SJCRH30 (cell line): ENCODE data around the gene SIRT1. TPM values are rescaled to one million over a fixed set of nuclear protein-coding genes. Genes with fewer than 3 reads are reported as not detected.
"Not testable (repeated sequence)": the region's sequence is repeated elsewhere in the genome, so short reads cannot be mapped to it uniquely, and the experiment has no call there.

Source experiments
- DNase-seq, 2 experiments: peaks; one replicate each; pipeline ENCODE4 v3.0.0-alpha.2; 2015 to 2020
- H3K27ac ChIP-seq: fragments of 250-450 bp; sonication (Bioruptor Pico); 2 replicates; pipeline ENCODE4 v1.5.1; 2020; ENCODE audit warnings: mild to moderate bottlenecking, moderate library complexity
- H3K27me3 ChIP-seq: fragments of 250-450 bp; sonication (Bioruptor Pico); 2 replicates; pipeline ENCODE4 v1.5.1; 2020; ENCODE audit warnings: mild to moderate bottlenecking, moderate library complexity
- H3K36me3 ChIP-seq: fragments of 250-450 bp; sonication (Bioruptor Pico); 2 replicates; pipeline ENCODE4 v1.5.1; 2020; ENCODE audit warnings: mild to moderate bottlenecking, moderate library complexity
- H3K4me1 ChIP-seq: fragments of 250-450 bp; sonication (Bioruptor Pico); 2 replicates; pipeline ENCODE4 v1.5.1; 2020; ENCODE audit warnings: mild to moderate bottlenecking, moderate library complexity
- H3K4me3 ChIP-seq: fragments of 250-450 bp; sonication (Bioruptor Pico); 2 replicates; pipeline ENCODE4 v1.5.1; 2020; ENCODE audit warnings: mild to moderate bottlenecking, moderate library complexity
- H3K9me3 ChIP-seq: fragments of 250-450 bp; sonication (Bioruptor Pico); replicated peaks from 2 replicates; pipeline ENCODE4 v1.5.1; 2020; ENCODE audit warnings: mild to moderate bottlenecking, moderate library complexity
- total RNA-seq: library from RNA; depleted of rRNA; stranded (reverse); fragments of >200 nt; shearing (Covaris generic); gene quantifications from 2 replicates; pipeline ENCODE4 v1.2.3, GENCODE V29; 2014

Gene SIRT1
- total RNA-seq, 1 experiment from 2014 or later, result 18.2 TPM

DNA sequence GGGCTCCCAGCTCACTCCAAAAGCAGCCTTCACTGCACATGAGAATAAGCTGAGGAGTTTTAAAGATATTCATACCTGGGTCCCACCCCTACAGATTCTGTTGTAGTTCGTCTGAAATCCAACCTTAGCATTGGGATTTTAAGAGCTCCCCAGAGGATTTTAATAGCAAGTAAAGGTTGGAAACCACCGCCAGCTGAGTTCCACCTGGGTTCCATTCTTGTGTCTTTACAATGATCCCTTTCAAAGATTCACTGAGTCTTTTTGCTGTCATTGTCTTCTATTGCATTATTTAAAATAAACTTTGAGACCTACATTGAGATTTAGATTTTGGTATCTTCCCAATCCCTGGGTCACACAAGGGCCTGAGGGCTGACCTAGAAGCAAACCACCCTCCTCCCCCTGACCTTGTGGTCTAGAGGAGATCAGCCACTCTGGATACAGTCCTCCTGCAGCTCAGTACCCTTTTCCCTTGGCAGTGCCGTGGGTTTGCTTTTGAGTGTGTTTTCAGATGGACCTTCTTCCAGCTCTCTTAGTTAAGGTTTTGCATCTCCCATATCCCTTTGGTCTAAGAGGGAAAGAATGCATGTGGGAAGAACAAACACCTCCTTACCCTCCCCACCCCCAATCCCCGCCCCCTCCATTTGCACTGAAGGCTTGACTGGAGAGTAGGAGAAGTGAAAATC, 22.6 kb upstream of the SIRT1 start:
- Histone ChIP-seq H3K9me3 (no peaks in the 10 kb centered on the region), H3K27ac (no peak overlapping the region), H3K4me1 (no peaks in the 10 kb centered on the region), H3K27me3 (no peaks in the 10 kb centered on the region), H3K36me3 (no peaks in the 10 kb centered on the region), H3K4me3 (no peak overlapping the region)
- no peak for DNase-seq

DNA sequence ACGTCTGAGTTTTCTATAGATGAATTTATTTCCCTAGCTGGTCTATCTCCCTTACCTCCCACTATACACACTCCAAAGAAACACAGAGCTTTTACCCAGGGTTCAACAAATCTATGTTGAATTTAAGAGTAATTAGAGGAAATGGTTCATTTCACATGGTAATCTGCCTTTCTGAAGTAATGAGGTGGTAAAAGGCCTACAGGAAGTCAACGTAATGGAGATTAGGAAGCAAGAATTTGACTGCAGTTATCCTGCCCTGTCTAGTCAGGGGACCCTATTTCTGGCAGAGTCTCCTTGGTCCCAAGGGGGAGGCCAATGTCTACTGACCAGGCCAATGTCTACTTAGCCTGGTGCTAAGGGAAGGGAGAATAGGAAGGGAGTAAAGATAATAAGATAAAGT, 21.4 kb upstream of the SIRT1 start:
- Histone ChIP-seq H3K27ac (no peak overlapping the region), H3K4me1 (no peaks in the 10 kb centered on the region), H3K9me3 (no peaks in the 10 kb centered on the region), H3K4me3 (no peak overlapping the region), H3K27me3 (no peaks in the 10 kb centered on the region), H3K36me3 (no peaks in the 10 kb centered on the region)
- DNase-seq, result no peak

GRCh38 chr10:67864607-67865371, 19.7 kb upstream of the SIRT1 start:
- H3K27me3 ChIP-seq, result no peaks in the 10 kb centered on the region
- H3K27ac ChIP-seq, result no peak overlapping the region
- DNase-seq, result no peak
- no peaks in the 10 kb centered on the region for H3K9me3 ChIP-seq
- no peaks in the 10 kb centered on the region for H3K4me1 ChIP-seq
- no peaks in the 10 kb centered on the region for H3K36me3 ChIP-seq
- H3K4me3 ChIP-seq, result no peak overlapping the region

DNA sequence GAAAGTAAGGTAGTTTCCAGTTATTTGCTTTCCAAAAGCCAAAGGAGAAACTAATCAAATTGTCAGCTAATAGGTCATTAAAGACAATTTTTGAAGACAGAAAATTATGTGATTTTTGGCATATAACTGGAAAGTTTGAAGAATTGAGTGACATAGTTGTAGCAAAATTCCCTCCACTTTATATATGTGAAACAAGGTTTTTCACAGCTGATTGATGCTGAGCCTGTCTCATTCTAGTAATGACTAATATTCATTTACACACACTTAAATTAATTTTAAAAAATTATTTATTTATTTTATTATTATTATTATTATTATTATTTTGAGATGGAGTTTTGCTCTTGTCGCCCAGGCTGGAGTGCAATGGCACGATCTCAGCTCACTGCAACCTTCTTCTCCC, 16.3 kb upstream of the SIRT1 start:
- no peak overlapping the region for H3K4me3 ChIP-seq
- no peaks in the 10 kb centered on the region for H3K27me3 ChIP-seq
- H3K27ac ChIP-seq, result no peak overlapping the region
- no peaks in the 10 kb centered on the region for H3K9me3 ChIP-seq
- no peaks in the 10 kb centered on the region for H3K4me1 ChIP-seq
- no peak for DNase-seq
- no peaks in the 10 kb centered on the region for H3K36me3 ChIP-seq

GRCh38 chr10:67869996-67870395, 14.5 kb upstream of the SIRT1 start:
- Histone ChIP-seq H3K36me3 (no peaks in the 10 kb centered on the region), H3K27ac (no peak overlapping the region), H3K4me3 (no peak overlapping the region), H3K4me1 (no peaks in the 10 kb centered on the region), H3K9me3 (no peaks in the 10 kb centered on the region), H3K27me3 (no peaks in the 10 kb centered on the region)
- no peak for DNase-seq

DNA sequence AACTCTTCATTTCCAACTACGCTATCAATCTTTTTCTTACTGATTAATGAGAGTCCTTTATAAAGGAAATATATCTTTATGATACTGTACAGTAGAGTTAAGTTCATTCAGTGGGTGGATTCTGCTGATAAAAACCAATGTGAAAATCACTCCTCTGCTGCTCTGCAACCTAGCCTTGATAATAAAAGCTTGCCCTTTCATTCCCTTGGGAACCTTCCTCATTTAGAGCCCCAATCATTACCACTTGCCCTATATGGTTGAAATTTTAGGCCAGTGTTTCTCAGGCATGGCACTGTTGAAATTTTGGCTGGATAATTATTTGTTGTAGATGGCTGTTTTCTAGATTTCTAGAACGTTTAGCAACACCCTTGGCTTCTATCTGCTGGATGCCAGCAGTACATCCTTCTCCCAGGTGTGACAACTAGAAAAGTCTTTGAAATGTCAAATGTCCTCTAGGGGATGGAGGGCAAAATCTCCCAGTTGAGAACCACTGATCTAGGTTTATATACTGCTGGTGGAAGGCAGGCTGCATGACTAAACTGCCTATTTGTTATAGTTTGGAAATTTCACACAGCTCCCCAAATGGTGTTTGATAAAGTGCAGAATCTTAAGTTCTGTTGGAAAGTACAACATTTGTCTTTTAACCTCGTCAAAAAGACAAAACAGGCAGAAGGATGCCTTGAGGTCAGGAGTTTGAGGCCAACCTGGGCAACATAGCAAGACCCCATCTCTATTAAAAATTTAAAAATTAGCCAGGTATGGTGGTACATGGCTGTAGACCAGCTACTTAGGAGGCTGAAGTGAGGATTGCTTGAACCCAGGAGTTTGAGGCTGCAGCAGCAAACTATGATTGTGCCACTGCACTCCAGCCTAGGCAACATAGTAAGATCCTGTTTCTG, 8.9 kb upstream of the SIRT1 start:
- Histone ChIP-seq H3K9me3 (no peaks in the 10 kb centered on the region), H3K36me3 (no peaks in the 10 kb centered on the region), H3K27ac (no peak overlapping the region), H3K27me3 (no peaks in the 10 kb centered on the region), H3K4me3 (no peak overlapping the region), H3K4me1 (no peaks in the 10 kb centered on the region)
- no peak for DNase-seq

GRCh38 chr10:67877421-67877820, 7.0 kb upstream of the SIRT1 start:
- not testable (repeated sequence) for H3K27me3 ChIP-seq, H3K4me1 ChIP-seq, H3K4me3 ChIP-seq, DNase-seq, H3K27ac ChIP-seq, H3K36me3 ChIP-seq, H3K9me3 ChIP-seq

DNA sequence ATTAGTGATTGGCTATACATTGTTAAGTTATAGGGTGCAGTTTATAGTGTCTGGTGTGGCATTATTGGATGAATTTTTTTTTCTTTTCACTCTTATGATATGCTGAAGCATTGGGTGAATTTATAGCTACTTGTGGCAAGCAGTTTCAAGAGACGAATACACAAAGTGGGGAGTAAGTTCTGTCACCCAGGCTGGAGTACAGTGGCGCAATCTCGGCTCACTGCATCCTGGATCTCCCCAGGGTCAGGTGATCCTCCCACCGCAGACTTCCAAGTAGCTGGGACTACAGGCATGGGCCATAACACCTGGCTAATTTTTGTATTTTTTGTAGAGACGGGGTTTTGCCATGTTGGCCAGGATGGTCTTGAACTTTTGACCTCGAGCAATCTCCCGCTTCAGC, 6.3 kb upstream of the SIRT1 start:
- Histone ChIP-seq H3K4me1 (no peaks in the 10 kb centered on the region), H3K27ac (no peak overlapping the region), H3K4me3 (no peak overlapping the region), H3K36me3 (no peaks in the 10 kb centered on the region), H3K9me3 (no peaks in the 10 kb centered on the region), H3K27me3 (no peaks in the 10 kb centered on the region)
- no peak for DNase-seq

GRCh38 chr10:67883710-67884312, 645 bp upstream of the SIRT1 start:
- Histone ChIP-seq H3K27me3 (no peaks in the 10 kb centered on the region), H3K9me3 (no peaks in the 10 kb centered on the region), H3K27ac (peak overlapping the region; percentile 32; the same call in 1 of the 2 replicates), H3K4me1 (no peaks in the 10 kb centered on the region), H3K4me3 (peak overlapping the region; percentile 76), H3K36me3 (peaks cover 19% of the 10 kb centered on the region)
- DNase-seq, result no peak

DNA sequence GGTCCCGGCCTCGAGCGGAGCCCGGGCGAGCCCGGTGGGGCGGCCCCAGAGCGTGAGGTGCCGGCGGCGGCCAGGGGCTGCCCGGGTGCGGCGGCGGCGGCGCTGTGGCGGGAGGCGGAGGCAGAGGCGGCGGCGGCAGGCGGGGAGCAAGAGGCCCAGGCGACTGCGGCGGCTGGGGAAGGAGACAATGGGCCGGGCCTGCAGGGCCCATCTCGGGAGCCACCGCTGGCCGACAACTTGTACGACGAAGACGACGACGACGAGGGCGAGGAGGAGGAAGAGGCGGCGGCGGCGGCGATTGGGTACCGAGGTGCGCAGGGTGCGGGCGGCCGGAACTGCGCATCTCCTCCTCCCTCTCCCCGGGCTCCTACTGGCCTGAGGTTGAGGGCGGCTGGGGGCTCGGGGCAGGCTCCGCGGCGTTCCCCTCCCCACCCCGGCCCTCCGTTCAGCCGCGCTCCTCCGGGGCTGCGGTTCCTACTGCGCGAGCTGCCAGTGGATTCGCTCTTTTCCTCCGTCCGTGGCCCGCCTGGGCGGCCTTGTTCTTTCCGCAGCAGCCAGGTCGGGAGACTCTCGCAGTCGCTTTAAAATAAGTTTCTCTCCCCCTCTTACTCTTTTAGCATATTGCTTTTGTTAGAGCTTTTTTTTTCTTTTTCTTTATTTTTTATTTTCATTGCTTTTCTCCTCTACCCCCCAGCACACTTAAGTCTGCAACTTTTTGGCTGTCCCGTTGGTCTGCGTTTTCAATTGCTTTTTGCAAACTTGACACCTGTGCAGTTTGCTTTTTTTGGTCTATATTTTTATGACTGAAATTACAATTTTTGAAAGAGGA, 600 bp downstream of the SIRT1 start:
- H3K36me3 ChIP-seq, result peaks cover 27% of the 10 kb centered on the region
- peak; percentile 60 to 72 for DNase-seq
- H3K9me3 ChIP-seq, result no peaks in the 10 kb centered on the region
- no peaks in the 10 kb centered on the region for H3K4me1 ChIP-seq
- peak overlapping the region; percentile 76 for H3K4me3 ChIP-seq
- H3K27me3 ChIP-seq, result no peaks in the 10 kb centered on the region
- H3K27ac ChIP-seq, result peak overlapping the region; percentile 32

DNA sequence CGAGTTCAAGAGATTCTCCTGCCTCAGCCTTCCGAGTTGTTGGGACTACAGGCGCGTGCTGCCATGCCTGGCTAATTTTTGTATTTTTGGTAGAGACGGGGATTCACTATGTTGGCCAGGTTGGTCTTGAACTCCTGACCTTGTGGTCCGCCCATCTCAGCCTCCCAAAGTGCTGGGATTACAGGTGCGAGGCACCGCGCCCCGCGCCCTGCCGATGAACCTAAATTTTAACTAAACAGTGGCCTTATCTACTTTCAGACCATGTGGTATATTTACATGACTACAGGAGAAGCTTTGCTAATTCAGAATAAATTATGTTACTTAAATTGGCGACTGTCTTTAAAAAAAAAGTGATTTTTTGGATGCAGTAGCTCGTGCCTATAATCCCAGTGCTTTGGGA, 9.2 kb downstream of the SIRT1 start:
- peaks cover 34% of the 10 kb centered on the region for H3K36me3 ChIP-seq
- H3K4me1 ChIP-seq, result no peaks in the 10 kb centered on the region
- no peak overlapping the region for H3K27ac ChIP-seq
- no peaks in the 10 kb centered on the region for H3K27me3 ChIP-seq
- DNase-seq, result no peak
- no peak overlapping the region for H3K4me3 ChIP-seq
- no peaks in the 10 kb centered on the region for H3K9me3 ChIP-seq

GRCh38 chr10:67903581-67903980, 19.1 kb downstream of the SIRT1 start:
- Histone ChIP-seq H3K27me3 (no peaks in the 10 kb centered on the region), H3K36me3 (peaks cover 36% of the 10 kb centered on the region), H3K4me1 (no peaks in the 10 kb centered on the region), H3K9me3 (no peaks in the 10 kb centered on the region), H3K4me3 (no peak overlapping the region), H3K27ac (no peak overlapping the region)
- DNase-seq, result peak; percentile 5 to 24

DNA sequence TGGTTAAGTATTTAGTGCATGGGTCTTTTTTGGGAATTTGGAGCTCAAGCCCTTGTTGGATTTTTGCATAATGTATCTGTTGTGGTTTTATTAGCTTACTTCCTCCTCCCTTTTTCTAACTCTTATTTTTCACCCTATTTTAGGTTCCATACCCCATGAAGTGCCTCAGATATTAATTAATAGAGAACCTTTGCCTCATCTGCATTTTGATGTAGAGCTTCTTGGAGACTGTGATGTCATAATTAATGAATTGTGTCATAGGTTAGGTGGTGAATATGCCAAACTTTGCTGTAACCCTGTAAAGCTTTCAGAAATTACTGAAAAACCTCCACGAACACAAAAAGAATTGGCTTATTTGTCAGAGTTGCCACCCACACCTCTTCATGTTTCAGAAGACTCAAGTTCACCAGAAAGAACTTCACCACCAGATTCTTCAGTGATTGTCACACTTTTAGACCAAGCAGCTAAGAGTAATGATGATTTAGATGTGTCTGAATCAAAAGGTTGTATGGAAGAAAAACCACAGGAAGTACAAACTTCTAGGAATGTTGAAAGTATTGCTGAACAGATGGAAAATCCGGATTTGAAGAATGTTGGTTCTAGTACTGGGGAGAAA, 28.0 kb downstream of the SIRT1 start:
- DNase-seq, result no peak
- Histone ChIP-seq H3K27me3 (no peaks in the 10 kb centered on the region), H3K27ac (no peak overlapping the region), H3K36me3 (peaks cover 34% of the 10 kb centered on the region), H3K4me3 (no peak overlapping the region), H3K4me1 (no peaks in the 10 kb centered on the region), H3K9me3 (no peaks in the 10 kb centered on the region)
